ENCODE data around the gene HYAL2. TPM values are rescaled to one million over a fixed set of nuclear protein-coding genes. Genes with fewer than 3 reads are reported as not detected.

The HYAL2 gene
- total RNA-seq, 5 donors from 2014 or later (not counting 1 experiment from before 2014, with no cell fraction given) = 0.50 to 6.8 (median 3.0) TPM

GRCh38 chr3:50324351-50325112 lies 2.0 kb upstream of the HYAL2 start:
- no peaks in the 10 kb centered on the region for H3K9me3 Mint-ChIP-seq
- ChIA-PET CTCF (interaction anchor here (0.6 to 1.5 kb wide), 8 partner anchors 12 to 363 kb away, joined by 3 to 8 read pairs (median 3); partner anchors contain the start of genes HYAL3 (in 1 of the 2) and NAA80 (in 1 of the 2)), POLR2A (interaction anchor here in 1 of 2 donors (1.2 kb wide), 1 partner anchor 13 kb away, joined by 3 read pairs; no protein-coding TSS in a partner anchor)
- ATAC-seq (replicated peaks in 1 of 4) (peak in 2 of 4 experiments; percentile 13 to 19), DNase-seq (peak in 27 of 35 experiments; percentile 20 to 71 (median 50))
- H3K36me3 Mint-ChIP-seq = no peaks in the 10 kb centered on the region
- Histone ChIP-seq H3K4me1 (ENCODE audit: control insufficient read depth in 1 of 2, extremely low read depth in 1 of 2, insufficient read depth in 2 of 2, low read length in 2 of 2) (peaks cover 12 to 59% of the 10 kb centered on the region in 2 experiments), H3K9me3 (no peaks in the 10 kb centered on the region), H3K27ac (ENCODE audit: low read length) (no peak overlapping the region), H3K36me3 (ENCODE audit: control insufficient read depth in 2 of 2, extremely low read depth in 1 of 2, insufficient read depth in 1 of 2, low read length in 1 of 2) (peaks cover 2 to 9% of the 10 kb centered on the region in 2 donors), H3K4me3 (ENCODE audit: control insufficient read depth in 1 of 2, extremely low read depth in 1 of 2, low read length in 1 of 2) (no peak overlapping the region), H3K27me3 (replicated peaks in 1 of 2; ENCODE audit: control insufficient read depth in 2 of 2, extremely low read depth in 1 of 2, insufficient read depth in 2 of 2, low read length in 1 of 2) (no peaks in the 10 kb centered on the region)
- peaks cover 26 to 48% (median 34%) of the 10 kb centered on the region in 3 donors for H3K4me1 Mint-ChIP-seq
- no peaks in the 10 kb centered on the region for H3K27me3 Mint-ChIP-seq
- WGBS (ENCODE audit: insufficient coverage) = 96% methylated on average over 3 of the region's 4 CpGs
- peak overlapping the region in 1 of 3 donors; percentile 1 for H3K4me3 Mint-ChIP-seq
- H3K27ac Mint-ChIP-seq = peak overlapping the region; percentile 23 to 82

DNA sequence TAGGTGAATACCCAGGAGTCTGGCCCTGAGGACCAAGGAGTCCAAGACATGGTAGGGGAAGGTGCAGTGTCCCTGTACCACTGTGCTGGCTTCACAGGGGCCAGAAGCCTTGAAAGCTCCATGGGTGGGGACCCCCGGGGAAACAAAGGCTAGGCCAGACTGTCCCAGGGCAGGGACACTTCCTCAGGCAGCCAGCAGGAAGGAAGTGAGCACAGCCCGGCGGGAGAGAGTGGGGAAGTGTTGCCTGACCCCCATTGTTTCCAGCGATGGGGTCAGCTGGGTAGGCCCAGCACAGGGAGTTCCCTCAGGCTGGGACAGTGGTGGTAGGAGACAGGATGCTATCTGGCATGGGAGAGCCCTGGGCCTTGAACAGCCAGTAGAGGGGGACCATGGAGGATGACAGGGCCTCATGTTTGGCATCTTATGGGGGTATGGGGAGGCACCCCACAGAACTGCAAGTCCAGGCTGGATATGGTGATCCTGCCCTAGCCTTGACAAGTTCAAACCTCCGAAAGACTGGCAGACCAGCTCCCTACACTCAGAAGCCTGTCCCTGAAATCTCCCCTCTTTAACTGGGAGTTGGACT lies 1.2 kb upstream of the HYAL2 start:
- no peaks in the 10 kb centered on the region for H3K27me3 Mint-ChIP-seq

DNA sequence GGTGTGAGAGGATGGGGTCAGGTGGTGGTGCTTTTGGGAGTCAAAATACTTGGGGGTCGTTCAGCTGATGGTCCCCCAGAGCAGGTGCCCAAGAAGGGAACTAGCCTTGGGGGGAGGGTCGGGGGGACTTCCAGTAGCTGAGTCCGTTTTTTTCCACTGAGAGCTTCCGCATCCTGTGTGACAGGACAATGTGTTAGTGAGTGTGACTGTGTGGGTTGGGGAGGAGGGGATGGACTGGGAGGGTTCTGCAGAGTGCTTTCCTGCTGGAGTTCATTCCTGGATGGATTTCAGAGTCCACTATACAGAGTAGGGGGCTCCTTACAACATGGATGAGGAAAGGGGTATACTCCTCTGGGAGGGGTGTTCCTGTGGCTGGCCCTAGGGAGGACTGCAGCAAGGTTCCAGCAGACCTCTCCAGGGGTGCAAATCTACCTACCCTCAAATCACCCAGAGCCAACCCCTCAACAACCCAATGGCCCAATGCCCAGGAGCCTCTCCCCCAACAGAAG lies 601 bp upstream of the HYAL2 start:
- peaks cover 12 to 66% of the 10 kb centered on the region in 2 experiments for H3K4me1 ChIP-seq (ENCODE audit: control insufficient read depth in 1 of 2, extremely low read depth in 1 of 2, insufficient read depth in 2 of 2, low read length in 2 of 2)
- Mint-ChIP-seq H3K4me1 (peaks cover 25 to 56% (median 37%) of the 10 kb centered on the region in 3 donors), H3K27me3 (no peaks in the 10 kb centered on the region), H3K36me3 (no peaks in the 10 kb centered on the region), H3K27ac (peak overlapping the region; percentile 36 to 48), H3K9me3 (no peaks in the 10 kb centered on the region), H3K4me3 (peak overlapping the region in 2 of 3 donors; percentile 4 to 86)
- DNase-seq = no peak
- POLR2A ChIA-PET = interaction anchor here in 1 of 2 donors (0.6 kb wide), 1 partner anchor 39 kb away, joined by 3 read pairs; no protein-coding TSS in a partner anchor
- WGBS (ENCODE audit: insufficient coverage) = 55% methylated on average over 4 of the region's 4 CpGs
- no peak for ATAC-seq (replicated peaks in 1 of 4)
- peaks cover 0 to 6% of the 10 kb centered on the region in 2 donors for H3K36me3 ChIP-seq (ENCODE audit: control insufficient read depth in 2 of 2, extremely low read depth in 1 of 2, insufficient read depth in 1 of 2, low read length in 1 of 2)
- no peak overlapping the region for H3K4me3 ChIP-seq (ENCODE audit: control insufficient read depth in 1 of 2, extremely low read depth in 1 of 2, low read length in 1 of 2)
- H3K27me3 ChIP-seq (replicated peaks in 1 of 2; ENCODE audit: control insufficient read depth in 2 of 2, extremely low read depth in 1 of 2, insufficient read depth in 2 of 2, low read length in 1 of 2) = no peaks in the 10 kb centered on the region
- CTCF ChIA-PET = interaction anchor here (0.6 to 0.7 kb wide), 3 partner anchors 31 to 223 kb away, joined by 3 read pairs; no protein-coding TSS in a partner anchor
- no peak overlapping the region for H3K27ac ChIP-seq (ENCODE audit: low read length)
- H3K9me3 ChIP-seq = no peaks in the 10 kb centered on the region

More for the DNA sequence above, 1.2 kb upstream of the HYAL2 start:
- ChIA-PET POLR2A (interaction anchor here in 1 of 2 donors (0.6 to 1.2 kb wide), 2 partner anchors 13 to 39 kb away, joined by 3 read pairs; no protein-coding TSS in a partner anchor), CTCF (interaction anchor here (0.6 to 1.5 kb wide), 7 partner anchors 13 to 362 kb away, joined by 3 to 8 read pairs (median 3); partner anchors contain the start of genes HYAL3 (in 1 of the 2) and NAA80 (in 1 of the 2))
- H3K4me3 Mint-ChIP-seq = peak overlapping the region in 1 of 3 donors; percentile 86
- DNase-seq = no peak
- no peak for ATAC-seq (replicated peaks in 1 of 4)
- Histone ChIP-seq H3K9me3 (no peaks in the 10 kb centered on the region), H3K4me1 (ENCODE audit: control insufficient read depth in 1 of 2, extremely low read depth in 1 of 2, insufficient read depth in 2 of 2, low read length in 2 of 2) (peaks cover 12 to 66% of the 10 kb centered on the region in 2 experiments), H3K36me3 (ENCODE audit: control insufficient read depth in 2 of 2, extremely low read depth in 1 of 2, insufficient read depth in 1 of 2, low read length in 1 of 2) (peaks cover 0 to 6% of the 10 kb centered on the region in 2 donors), H3K4me3 (ENCODE audit: control insufficient read depth in 1 of 2, extremely low read depth in 1 of 2, low read length in 1 of 2) (no peak overlapping the region), H3K27me3 (replicated peaks in 1 of 2; ENCODE audit: control insufficient read depth in 2 of 2, extremely low read depth in 1 of 2, insufficient read depth in 2 of 2, low read length in 1 of 2) (no peaks in the 10 kb centered on the region), H3K27ac (ENCODE audit: low read length) (no peak overlapping the region)
- WGBS (ENCODE audit: insufficient coverage) = 55% methylated on average over 4 of the region's 5 CpGs
- peak overlapping the region; percentile 23 to 48 for H3K27ac Mint-ChIP-seq
- H3K36me3 Mint-ChIP-seq = no peaks in the 10 kb centered on the region
- H3K9me3 Mint-ChIP-seq = no peaks in the 10 kb centered on the region
- H3K4me1 Mint-ChIP-seq = peaks cover 30 to 56% (median 39%) of the 10 kb centered on the region in 3 donors

GRCh38 chr3:50322115-50322385 lies 495 bp downstream of the HYAL2 start:
- no peaks in the 10 kb centered on the region for H3K9me3 Mint-ChIP-seq
- peak overlapping the region in 1 of 3 donors; percentile 86 for H3K4me3 Mint-ChIP-seq
- Histone ChIP-seq H3K4me1 (ENCODE audit: control insufficient read depth in 1 of 2, extremely low read depth in 1 of 2, insufficient read depth in 2 of 2, low read length in 2 of 2) (peaks cover 6 to 67% of the 10 kb centered on the region in 2 experiments), H3K36me3 (ENCODE audit: control insufficient read depth in 2 of 2, extremely low read depth in 1 of 2, insufficient read depth in 1 of 2, low read length in 1 of 2) (peaks cover 0 to 6% of the 10 kb centered on the region in 2 donors), H3K27me3 (replicated peaks in 1 of 2; ENCODE audit: control insufficient read depth in 2 of 2, extremely low read depth in 1 of 2, insufficient read depth in 2 of 2, low read length in 1 of 2) (no peaks in the 10 kb centered on the region), H3K27ac (ENCODE audit: low read length) (peak overlapping the region; percentile 25), H3K9me3 (no peaks in the 10 kb centered on the region), H3K4me3 (ENCODE audit: control insufficient read depth in 1 of 2, extremely low read depth in 1 of 2, low read length in 1 of 2) (peak overlapping the region; percentile 80 to 84)
- DNase-seq (no peak), ATAC-seq (replicated peaks in 1 of 4) (no peak)
- WGBS (ENCODE audit: insufficient coverage) = 67% methylated on average over 10 of the region's 14 CpGs
- POLR2A ChIA-PET = no interaction called here
- CTCF ChIA-PET = interaction anchor here (0.6 to 1.0 kb wide), 4 partner anchors 15 to 116 kb away, joined by 3 to 5 read pairs (median 4); partner anchors contain the start of genes HYAL3 (in 1 of the 2) and NAA80 (in 1 of the 2)
- no peaks in the 10 kb centered on the region for H3K36me3 Mint-ChIP-seq
- no peaks in the 10 kb centered on the region for H3K27me3 Mint-ChIP-seq
- H3K4me1 Mint-ChIP-seq = peaks cover 23 to 56% (median 36%) of the 10 kb centered on the region in 3 donors
- no peak overlapping the region for H3K27ac Mint-ChIP-seq

GRCh38 chr3:50321336-50322114 lies 1.0 kb downstream of the HYAL2 start:
- peaks cover 28 to 57% (median 38%) of the 10 kb centered on the region in 3 donors for H3K4me1 Mint-ChIP-seq
- Histone ChIP-seq H3K4me3 (ENCODE audit: control insufficient read depth in 1 of 2, extremely low read depth in 1 of 2, low read length in 1 of 2) (peak overlapping the region; percentile 80 to 84), H3K4me1 (ENCODE audit: control insufficient read depth in 1 of 2, extremely low read depth in 1 of 2, insufficient read depth in 2 of 2, low read length in 2 of 2) (peaks cover 6 to 67% of the 10 kb centered on the region in 2 experiments), H3K9me3 (no peaks in the 10 kb centered on the region), H3K27me3 (replicated peaks in 1 of 2; ENCODE audit: control insufficient read depth in 2 of 2, extremely low read depth in 1 of 2, insufficient read depth in 2 of 2, low read length in 1 of 2) (no peaks in the 10 kb centered on the region), H3K27ac (ENCODE audit: low read length) (peak overlapping the region; percentile 90), H3K36me3 (ENCODE audit: control insufficient read depth in 2 of 2, extremely low read depth in 1 of 2, insufficient read depth in 1 of 2, low read length in 1 of 2) (peaks cover 0 to 6% of the 10 kb centered on the region in 2 donors)
- ChIA-PET CTCF (interaction anchor here (0.6 to 1.0 kb wide), 5 partner anchors 15 to 295 kb away, joined by 3 to 5 read pairs (median 4); partner anchors contain the start of genes HYAL3 (in 1 of the 2) and NAA80 (in 1 of the 2)), POLR2A (interaction anchor here in 1 of 2 donors (0.6 kb wide), 1 partner anchor 22 kb away, joined by 13 read pairs; no protein-coding TSS in a partner anchor)
- no peaks in the 10 kb centered on the region for H3K27me3 Mint-ChIP-seq
- ATAC-seq (replicated peaks in 1 of 4) = peak; percentile 77 to 84 (median 80)
- peak overlapping the region; percentile 80 to 86 (median 80) for H3K4me3 Mint-ChIP-seq
- no peaks in the 10 kb centered on the region for H3K9me3 Mint-ChIP-seq
- WGBS (ENCODE audit: insufficient coverage) = 3% methylated on average over 50 of the region's 59 CpGs
- H3K36me3 Mint-ChIP-seq = no peaks in the 10 kb centered on the region
- peak; percentile 59 to 85 (median 75) for DNase-seq
- H3K27ac Mint-ChIP-seq = peak overlapping the region; percentile 91 to 96
